ENCODE results near the gene VPS37D. TPM values are rescaled to one million over a fixed set of nuclear protein-coding genes. Genes with fewer than 3 reads are reported as not detected.

The VPS37D gene
- total RNA-seq, 2 donors from 2014 or later, result 6.1 to 9.1 TPM

DNA sequence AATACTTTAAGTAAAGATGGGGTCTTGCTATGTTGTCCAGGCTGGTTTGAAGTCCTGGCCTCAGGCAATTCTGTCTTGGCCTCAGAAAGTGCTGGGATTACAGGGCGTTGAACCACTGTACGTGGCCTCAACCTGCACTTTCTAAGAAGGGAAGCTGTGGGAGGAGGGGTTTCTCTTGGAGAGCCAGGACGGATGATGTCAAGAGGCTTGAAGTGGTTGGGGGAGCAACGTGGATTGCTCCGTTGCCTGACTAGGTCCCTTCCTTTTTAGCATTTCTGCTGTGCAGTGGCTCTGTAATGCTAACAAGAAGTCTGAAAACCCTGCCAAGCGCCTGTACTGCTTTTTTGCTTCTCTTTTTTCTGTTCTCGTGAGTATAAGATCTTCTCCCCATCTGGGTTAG, 23.0 kb downstream of the VPS37D start:
- Mint-ChIP-seq H3K4me3 (no peak overlapping the region), H3K27ac (no peak overlapping the region), H3K4me1 (no peaks in the 10 kb centered on the region), H3K36me3 (ENCODE audit: low read depth) (peaks cover 66% of the 10 kb centered on the region), H3K9me3 (no peaks in the 10 kb centered on the region), H3K27me3 (ENCODE audit: insufficient read depth) (no peaks in the 10 kb centered on the region)
- DNase-seq, result no peak
- H3K27ac ChIP-seq (ENCODE audit: low read depth, low read length), result no peak overlapping the region
- H3K9me3 ChIP-seq (ENCODE audit: control insufficient read depth, low read length), result no peaks in the 10 kb centered on the region
- TF ChIP-seq, protein P1, sequence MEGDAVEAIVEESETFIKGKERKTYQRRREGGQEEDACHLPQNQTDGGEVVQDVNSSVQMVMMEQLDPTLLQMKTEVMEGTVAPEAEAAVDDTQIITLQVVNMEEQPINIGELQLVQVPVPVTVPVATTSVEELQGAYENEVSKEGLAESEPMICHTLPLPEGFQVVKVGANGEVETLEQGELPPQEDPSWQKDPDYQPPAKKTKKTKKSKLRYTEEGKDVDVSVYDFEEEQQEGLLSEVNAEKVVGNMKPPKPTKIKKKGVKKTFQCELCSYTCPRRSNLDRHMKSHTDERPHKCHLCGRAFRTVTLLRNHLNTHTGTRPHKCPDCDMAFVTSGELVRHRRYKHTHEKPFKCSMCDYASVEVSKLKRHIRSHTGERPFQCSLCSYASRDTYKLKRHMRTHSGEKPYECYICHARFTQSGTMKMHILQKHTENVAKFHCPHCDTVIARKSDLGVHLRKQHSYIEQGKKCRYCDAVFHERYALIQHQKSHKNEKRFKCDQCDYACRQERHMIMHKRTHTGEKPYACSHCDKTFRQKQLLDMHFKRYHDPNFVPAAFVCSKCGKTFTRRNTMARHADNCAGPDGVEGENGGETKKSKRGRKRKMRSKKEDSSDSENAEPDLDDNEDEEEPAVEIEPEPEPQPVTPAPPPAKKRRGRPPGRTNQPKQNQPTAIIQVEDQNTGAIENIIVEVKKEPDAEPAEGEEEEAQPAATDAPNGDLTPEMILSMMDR (conservative IDR thresholded peaks at IDR 0.05), result no peak
- WGBS, 2 experiments (ENCODE audit: insufficient coverage in 1 of 2, insufficient read length in 1 of 2), result 93 to 96% methylated on average over 3 to 7 of the region's 7 CpGs
- H3K9ac ChIP-seq (ENCODE audit: extremely low read depth, low read length, poor library complexity, severe bottlenecking), result no peak overlapping the region
- no peaks in the 10 kb centered on the region for H3K27me3 ChIP-seq (ENCODE audit: control insufficient read depth, insufficient read depth, low read length, poor library complexity, severe bottlenecking)
- H3K4me1 ChIP-seq (ENCODE audit: control insufficient read depth, insufficient read depth, low read length), result no peaks in the 10 kb centered on the region
- no peak overlapping the region for H3K4me3 ChIP-seq (ENCODE audit: low read length)
- H3K36me3 ChIP-seq (ENCODE audit: control insufficient read depth, insufficient read depth, low read length), result peaks cover 87% of the 10 kb centered on the region

- H3K27me3 ChIP-seq (ENCODE audit: control insufficient read depth, insufficient read depth, low read length, poor library complexity, severe bottlenecking), result no peaks in the 10 kb centered on the region
- no peak overlapping the region for H3K27ac Mint-ChIP-seq
- DNase-seq, result no peak
- H3K4me1 Mint-ChIP-seq, result no peaks in the 10 kb centered on the region
- no peak overlapping the region for H3K4me3 Mint-ChIP-seq
- no peaks in the 10 kb centered on the region for H3K27me3 Mint-ChIP-seq (ENCODE audit: insufficient read depth)
- H3K9me3 Mint-ChIP-seq, result no peaks in the 10 kb centered on the region
- H3K36me3 Mint-ChIP-seq (ENCODE audit: low read depth), result peaks cover 60% of the 10 kb centered on the region
- WGBS, 2 experiments (ENCODE audit: insufficient coverage in 1 of 2, insufficient read length in 1 of 2), result 82 to 95% methylated on average over 4 of the region's 4 CpGs
- no peak overlapping the region for H3K4me3 ChIP-seq (ENCODE audit: low read length)
- no peak overlapping the region for H3K27ac ChIP-seq (ENCODE audit: low read depth, low read length)
- peaks cover 69% of the 10 kb centered on the region for H3K36me3 ChIP-seq (ENCODE audit: control insufficient read depth, insufficient read depth, low read length)
- H3K9me3 ChIP-seq (ENCODE audit: control insufficient read depth, low read length), result no peaks in the 10 kb centered on the region
- TF ChIP-seq, protein P1 (conservative IDR thresholded peaks at IDR 0.05), result no peak
- no peaks in the 10 kb centered on the region for H3K4me1 ChIP-seq (ENCODE audit: control insufficient read depth, insufficient read depth, low read length)
- no peak overlapping the region for H3K9ac ChIP-seq (ENCODE audit: extremely low read depth, low read length, poor library complexity, severe bottlenecking)
Measured at GRCh38 chr7:73696372-73696771, 28.7 kb downstream of the VPS37D start.

- Mint-ChIP-seq H3K4me1 (peaks cover 4% of the 10 kb centered on the region), H3K27me3 (ENCODE audit: insufficient read depth) (no peaks in the 10 kb centered on the region), H3K4me3 (no peak overlapping the region), H3K27ac (no peak overlapping the region), H3K36me3 (ENCODE audit: low read depth) (peaks cover 62% of the 10 kb centered on the region), H3K9me3 (no peaks in the 10 kb centered on the region)
- peaks cover 61% of the 10 kb centered on the region for H3K36me3 ChIP-seq (ENCODE audit: control insufficient read depth, insufficient read depth, low read length)
- DNase-seq, result no peak
- no peaks in the 10 kb centered on the region for H3K4me1 ChIP-seq (ENCODE audit: control insufficient read depth, insufficient read depth, low read length)
- no peak overlapping the region for H3K4me3 ChIP-seq (ENCODE audit: low read length)
- H3K27ac ChIP-seq (ENCODE audit: low read depth, low read length), result no peak overlapping the region
- TF ChIP-seq, protein P1 (conservative IDR thresholded peaks at IDR 0.05), result no peak
- H3K9ac ChIP-seq (ENCODE audit: extremely low read depth, low read length, poor library complexity, severe bottlenecking), result no peak overlapping the region
- H3K27me3 ChIP-seq (ENCODE audit: control insufficient read depth, insufficient read depth, low read length, poor library complexity, severe bottlenecking), result no peaks in the 10 kb centered on the region
- WGBS, 2 experiments (ENCODE audit: insufficient coverage in 1 of 2, insufficient read length in 1 of 2), result 90 to 93% methylated on average over 3 to 7 of the region's 7 CpGs
- no peaks in the 10 kb centered on the region for H3K9me3 ChIP-seq (ENCODE audit: control insufficient read depth, low read length)
Measured at GRCh38 chr7:73698410-73698809, 30.8 kb downstream of the VPS37D start.
